ENCODE data around the gene DNAJB12.
"Not testable (repeated sequence)": the region's sequence is repeated elsewhere in the genome, so short reads cannot be mapped to it uniquely, and the experiment has no call there.

The DNAJB12 gene

GRCh38 chr10:72386916-72387586, 32.3 kb upstream of the DNAJB12 start:
- no peak for DNase-seq (ENCODE audit: low read depth)
- H3K4me3 ChIP-seq (ENCODE audit: low read depth, low read length), result no peak overlapping the region
- no peak for TF ChIP-seq CTCF (IDR thresholded peaks at IDR 0.05; ENCODE audit: control insufficient read depth, extremely low read depth, insufficient read depth)

- TF ChIP-seq CTCF (IDR thresholded peaks at IDR 0.05; ENCODE audit: control insufficient read depth, extremely low read depth, insufficient read depth), result no peak
- H3K4me3 ChIP-seq (ENCODE audit: low read depth, low read length), result no peak overlapping the region
- DNase-seq (ENCODE audit: low read depth), result no peak
Observed at GRCh38 chr10:72385724-72386123, 31.0 kb upstream of the DNAJB12 start.

DNA sequence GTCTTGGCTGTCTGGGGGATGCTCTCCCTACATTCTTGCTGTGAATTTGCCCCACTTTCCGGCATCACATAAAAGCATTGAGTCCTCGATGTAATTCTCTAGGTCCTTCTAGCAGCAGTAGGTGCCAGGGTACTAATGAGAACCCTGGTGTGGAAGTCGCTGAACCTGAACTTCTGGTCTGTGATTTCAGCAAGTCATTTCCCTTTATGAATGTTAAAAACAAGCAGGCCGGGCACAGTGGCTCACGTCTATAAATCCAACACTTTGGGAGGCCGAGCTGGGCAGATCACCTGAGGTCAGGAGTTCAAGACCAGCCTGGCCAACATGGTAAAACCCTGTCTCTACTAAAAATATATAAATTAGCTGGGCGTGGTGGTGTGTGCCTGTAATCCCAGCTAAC, 30.3 kb upstream of the DNAJB12 start:
- peak; percentile 81 for DNase-seq (ENCODE audit: low read depth)
- H3K4me3 ChIP-seq (ENCODE audit: low read depth, low read length), result not testable (repeated sequence)

GRCh38 chr10:72379776-72380175, 25.1 kb upstream of the DNAJB12 start:
- TF ChIP-seq CTCF (IDR thresholded peaks at IDR 0.05; ENCODE audit: control insufficient read depth, extremely low read depth, insufficient read depth), result no peak

DNA sequence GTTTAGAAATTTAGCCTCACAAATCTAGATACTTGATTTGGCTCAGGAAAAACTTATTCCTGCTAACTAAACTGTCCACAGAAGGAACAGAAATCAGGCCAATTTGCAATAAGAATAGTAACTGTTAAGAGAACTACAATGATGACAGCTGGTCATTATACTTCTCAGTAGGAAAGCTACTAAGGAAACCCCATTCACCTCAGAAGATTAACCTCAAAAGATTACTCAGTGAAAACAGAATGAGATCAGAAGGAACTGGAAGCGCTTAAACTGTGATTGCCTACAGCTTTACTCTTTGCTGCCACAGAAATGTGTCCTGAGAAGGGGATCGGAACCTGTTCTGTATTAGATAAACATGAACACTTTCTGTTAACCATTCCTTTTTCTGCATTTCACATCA, 24.3 kb upstream of the DNAJB12 start:
- DNase-seq (ENCODE audit: low read depth), result no peak
- no peak for TF ChIP-seq CTCF (IDR thresholded peaks at IDR 0.05; ENCODE audit: control insufficient read depth, extremely low read depth, insufficient read depth)
- H3K4me3 ChIP-seq (ENCODE audit: low read depth, low read length), result no peak overlapping the region

More at GRCh38 chr10:72379776-72380175, 25.1 kb upstream of the DNAJB12 start:
- no peak for DNase-seq (ENCODE audit: low read depth)
- no peak overlapping the region for H3K4me3 ChIP-seq (ENCODE audit: low read depth, low read length)

- no peak for DNase-seq (ENCODE audit: low read depth)
- H3K4me3 ChIP-seq (ENCODE audit: low read depth, low read length), result no peak overlapping the region
- peak; percentile 54 for TF ChIP-seq CTCF (IDR thresholded peaks at IDR 0.05; ENCODE audit: control insufficient read depth, extremely low read depth, insufficient read depth)
Observed at GRCh38 chr10:72375585-72375984, 20.9 kb upstream of the DNAJB12 start.

DNA sequence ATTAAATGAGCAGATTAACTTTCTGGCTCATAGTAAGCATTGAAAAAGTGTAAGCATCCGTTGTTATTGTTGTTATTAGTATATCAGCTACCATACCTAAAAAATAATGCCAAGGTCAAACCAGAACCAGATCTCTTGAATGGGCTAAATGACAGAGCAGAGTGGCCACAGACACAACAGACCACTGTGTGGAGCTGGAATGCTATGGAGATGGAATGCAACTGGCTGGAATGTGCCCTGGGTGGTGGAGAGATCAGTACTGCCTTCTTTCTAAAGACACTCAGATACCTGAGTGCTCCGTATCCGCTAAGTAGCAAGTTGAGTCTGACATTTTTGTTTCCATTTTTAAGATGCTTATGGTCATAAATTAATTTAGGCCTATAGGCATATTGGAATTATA, 20.5 kb upstream of the DNAJB12 start:
- TF ChIP-seq CTCF (IDR thresholded peaks at IDR 0.05; ENCODE audit: control insufficient read depth, extremely low read depth, insufficient read depth), result peak; percentile 29
- no peak for DNase-seq (ENCODE audit: low read depth)
- no peak overlapping the region for H3K4me3 ChIP-seq (ENCODE audit: low read depth, low read length)

All from LNCaP clone FGC (cell line).